Aorta (tissue), 5 donors: Measurements from ENCODE around the gene SH3RF3. TPM values are rescaled to one million over a fixed set of nuclear protein-coding genes. Genes with fewer than 3 reads are reported as not detected.

Source experiments
- ATAC-seq: fragments of 200-7000 bp; cut with Tn5 transposase; one replicate; pipeline ENCODE4 v1.9.1; 2022; ENCODE audit warnings: moderate library complexity; ENCODE audit not compliant: low FRiP score
- DNase-seq, 2 donors: peaks; one replicate each; pipeline ENCODE4 v3.0.0-alpha.2; 2020
- H3K27ac ChIP-seq, 2 donors: one replicate each; pipeline ENCODE4 v1.5.1; 2013; ENCODE audit warnings: low read length in 2 of 2, mild to moderate bottlenecking in 2 of 2, moderate library complexity in 2 of 2, control low read depth in 1 of 2, inconsistent platforms in 1 of 2, low read depth in 1 of 2
- H3K27me3 ChIP-seq, 2 donors: one replicate each; pipeline ENCODE4 v1.6.1; 2013; ENCODE audit warnings: control low read depth in 1 of 2, low read length in 1 of 2, mild to moderate bottlenecking in 1 of 2, moderate library complexity in 1 of 2; ENCODE audit not compliant: insufficient read depth in 2 of 2, control insufficient read depth in 1 of 2
- H3K36me3 ChIP-seq, 2 donors: one replicate each; pipeline ENCODE4 v1.6.1; 2013; ENCODE audit warnings: control low read depth in 1 of 2, low read length in 1 of 2, mild to moderate bottlenecking in 1 of 2; ENCODE audit not compliant: insufficient read depth in 2 of 2, control insufficient read depth in 1 of 2
- H3K4me1 ChIP-seq, 2 donors: one replicate each; pipeline ENCODE4 v1.6.1; 2013; ENCODE audit warnings: low read length in 2 of 2, control low read depth in 1 of 2, mild to moderate bottlenecking in 1 of 2, moderate library complexity in 1 of 2; ENCODE audit not compliant: insufficient read depth in 2 of 2, control insufficient read depth in 1 of 2
- H3K4me3 ChIP-seq, 2 donors: one replicate each; pipeline ENCODE4 v1.5.1; 2013; ENCODE audit warnings: low read length in 2 of 2, control low read depth in 1 of 2, mild to moderate bottlenecking in 1 of 2
- H3K9me3 ChIP-seq: one replicate; pipeline ENCODE4 v1.6.1; 2013; ENCODE audit warnings: mild to moderate bottlenecking, low read length; ENCODE audit not compliant: control insufficient read depth
- WGBS, 2 donors: extraction: QIAGEN DNeasy Blood & Tissue Kit; methylation state at CpG; one replicate each; pipeline ENCODE4 v1.1.7; 2013; 5-methylcytosine and 5-hydroxymethylcytosine counted together
- intact Hi-C, 2 donors: fragments of 100-400 bp; cut with DNase I; formaldehyde crosslinking; loops; one replicate each; pipeline versions ENCODE4 v1.14.2 to v1.15.0; 2022
- polyA plus RNA-seq, 2 donors: library from polyadenylated mRNA; stranded (reverse); fragments of 200-250 nt; gene quantifications; one replicate each; pipeline ENCODE4 v1.2.3, GENCODE V29; 2013
- total RNA-seq, 2 donors: library from RNA; stranded (reverse); fragmentation: NEBNext Ultra II Directional; extraction: Animal tissue kit (Norgen Biotek cat#: 25700); gene quantifications; one replicate each; pipeline ENCODE4 v1.2.1, GENCODE V29; 2021
- donor health status: healthy with polysubstance abuse.
- donor health status: Bipolar disorder and iron deficiency.
- donor health status: DM: no; HTN: no; CAD: no.
- donor health status: DM: no; HTN: no; CAD: no.
- donor health status: DM: yes; HTN: yes; CAD: no.

Gene SH3RF3
- total and polyA plus RNA-seq, 4 donors = 3.1 to 24.4 (median 18.0) TPM

DNA sequence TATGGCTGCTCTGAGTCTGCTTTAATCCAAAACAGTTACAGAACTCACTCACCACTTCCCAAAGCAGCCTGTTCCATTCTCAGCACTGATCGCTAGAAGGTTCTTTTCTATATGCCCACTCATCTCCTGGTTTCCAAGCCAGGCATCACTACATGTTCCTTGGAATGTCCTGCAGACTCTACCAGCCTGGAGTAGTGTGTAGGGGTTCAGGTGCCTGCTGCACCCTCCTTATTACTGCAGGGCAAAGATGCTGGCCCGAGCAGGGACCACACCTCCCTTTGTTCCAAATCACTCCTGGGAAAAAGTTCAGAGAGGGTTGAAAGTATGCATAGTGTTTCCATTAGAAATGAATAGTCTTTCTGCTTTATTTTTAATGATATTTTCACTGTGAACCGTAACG is 196.6 kb downstream of the SH3RF3 start:
- 60 to 69% methylated on average over 4 of the region's 4 CpGs for WGBS, 2 donors
- Histone ChIP-seq H3K36me3 (no peaks in the 10 kb centered on the region), H3K27me3 (no peaks in the 10 kb centered on the region), H3K9me3 (no peaks in the 10 kb centered on the region), H3K4me3 (no peak overlapping the region), H3K27ac (peak overlapping the region; percentile 69 to 76), H3K4me1 (peaks cover 4 to 9% of the 10 kb centered on the region in 2 donors)
- intact Hi-C loops = loop anchor here in 1 of 2 donors (10.0 kb wide), 1 partner anchor 159 kb away; no protein-coding TSS in a partner anchor
- DNase-seq = no peak
- no peak for ATAC-seq

DNA sequence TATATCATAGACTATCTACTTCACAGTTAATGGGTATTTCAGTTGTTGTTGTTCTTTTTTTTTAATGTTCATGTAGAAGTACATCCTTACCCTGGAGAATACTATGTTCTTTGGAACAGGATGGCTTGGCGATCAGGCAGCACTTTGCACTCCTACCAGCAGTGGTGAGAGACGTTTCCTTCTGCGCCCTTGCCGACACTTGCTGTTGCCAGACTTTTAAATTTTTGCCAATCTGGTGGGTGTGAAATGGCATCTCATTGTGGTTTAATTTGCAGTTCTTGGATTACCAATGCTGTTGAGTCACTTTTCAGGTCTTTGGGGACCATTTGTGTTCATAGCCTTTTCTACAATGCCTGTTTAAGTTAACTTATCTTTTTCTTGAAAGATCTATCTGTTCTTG is 197.3 kb downstream of the SH3RF3 start:
- 44 to 49% methylated on average over 4 of the region's 4 CpGs for WGBS, 2 donors
- Histone ChIP-seq H3K4me1 (peaks cover 4 to 9% of the 10 kb centered on the region in 2 donors), H3K27ac (no peak overlapping the region), H3K36me3 (no peaks in the 10 kb centered on the region), H3K4me3 (no peak overlapping the region), H3K9me3 (no peaks in the 10 kb centered on the region), H3K27me3 (no peaks in the 10 kb centered on the region)
- intact Hi-C loops = loop anchor here in 1 of 2 donors (2.0 to 10.0 kb wide), 2 partner anchors 112 to 158 kb away; no protein-coding TSS in a partner anchor
- DNase-seq = no peak
- no peak for ATAC-seq

DNA sequence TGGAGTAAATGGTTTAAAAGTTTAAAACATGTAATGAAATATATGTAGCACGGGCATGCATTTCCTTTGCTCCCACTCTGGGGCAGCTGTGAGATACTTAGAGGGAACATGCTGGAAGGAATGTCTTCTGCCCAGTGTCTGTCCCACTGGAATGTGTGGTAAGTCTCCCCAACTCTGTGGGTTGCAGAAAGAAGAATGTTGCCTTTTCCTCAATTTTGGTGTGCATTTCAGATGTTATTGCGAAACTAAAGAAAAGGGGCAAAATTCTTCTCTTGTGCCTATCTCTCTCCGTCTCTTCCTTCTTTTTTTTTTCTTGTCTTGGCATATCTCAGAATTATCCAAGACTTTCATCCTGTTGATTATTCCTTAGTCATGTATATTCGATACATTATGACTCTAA is 201.1 kb downstream of the SH3RF3 start:
- no peak overlapping the region for H3K27ac ChIP-seq
- H3K4me1 ChIP-seq = peaks cover 0 to 6% of the 10 kb centered on the region in 2 donors
- intact Hi-C loops = no loop called here
- H3K4me3 ChIP-seq = no peak overlapping the region
- DNase-seq = no peak
- H3K9me3 ChIP-seq = no peaks in the 10 kb centered on the region
- 92% methylated on average over 4 of the region's 4 CpGs for WGBS, 2 donors
- no peak for ATAC-seq
- no peaks in the 10 kb centered on the region for H3K36me3 ChIP-seq
- no peaks in the 10 kb centered on the region for H3K27me3 ChIP-seq

DNA sequence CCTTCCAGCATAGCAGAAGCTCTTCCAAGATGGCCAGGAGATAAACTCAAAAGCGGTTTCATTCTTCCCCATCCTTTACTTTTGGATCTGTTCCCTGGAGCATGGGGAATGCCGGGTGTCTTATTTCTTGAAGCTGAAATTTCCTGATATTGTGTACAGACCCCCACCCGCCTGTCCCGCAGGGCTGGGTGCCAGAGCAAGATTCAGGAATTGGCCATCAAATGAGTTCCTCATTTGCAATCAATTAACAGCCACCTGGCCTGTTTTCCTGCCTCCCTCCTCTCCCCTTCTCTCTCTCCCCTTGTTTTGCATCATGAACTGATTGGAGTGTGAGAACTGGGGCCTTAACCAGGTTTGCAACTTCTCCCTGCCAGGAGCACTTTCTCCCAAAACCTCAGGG is 202.1 kb downstream of the SH3RF3 start:
- Histone ChIP-seq H3K4me1 (no peaks in the 10 kb centered on the region), H3K9me3 (no peaks in the 10 kb centered on the region), H3K27me3 (no peaks in the 10 kb centered on the region), H3K36me3 (no peaks in the 10 kb centered on the region), H3K27ac (no peak overlapping the region), H3K4me3 (no peak overlapping the region)
- intact Hi-C loops = no loop called here
- WGBS, 2 donors = 89% methylated on average over 4 of the region's 4 CpGs
- no peak for ATAC-seq
- DNase-seq = no peak

DNA sequence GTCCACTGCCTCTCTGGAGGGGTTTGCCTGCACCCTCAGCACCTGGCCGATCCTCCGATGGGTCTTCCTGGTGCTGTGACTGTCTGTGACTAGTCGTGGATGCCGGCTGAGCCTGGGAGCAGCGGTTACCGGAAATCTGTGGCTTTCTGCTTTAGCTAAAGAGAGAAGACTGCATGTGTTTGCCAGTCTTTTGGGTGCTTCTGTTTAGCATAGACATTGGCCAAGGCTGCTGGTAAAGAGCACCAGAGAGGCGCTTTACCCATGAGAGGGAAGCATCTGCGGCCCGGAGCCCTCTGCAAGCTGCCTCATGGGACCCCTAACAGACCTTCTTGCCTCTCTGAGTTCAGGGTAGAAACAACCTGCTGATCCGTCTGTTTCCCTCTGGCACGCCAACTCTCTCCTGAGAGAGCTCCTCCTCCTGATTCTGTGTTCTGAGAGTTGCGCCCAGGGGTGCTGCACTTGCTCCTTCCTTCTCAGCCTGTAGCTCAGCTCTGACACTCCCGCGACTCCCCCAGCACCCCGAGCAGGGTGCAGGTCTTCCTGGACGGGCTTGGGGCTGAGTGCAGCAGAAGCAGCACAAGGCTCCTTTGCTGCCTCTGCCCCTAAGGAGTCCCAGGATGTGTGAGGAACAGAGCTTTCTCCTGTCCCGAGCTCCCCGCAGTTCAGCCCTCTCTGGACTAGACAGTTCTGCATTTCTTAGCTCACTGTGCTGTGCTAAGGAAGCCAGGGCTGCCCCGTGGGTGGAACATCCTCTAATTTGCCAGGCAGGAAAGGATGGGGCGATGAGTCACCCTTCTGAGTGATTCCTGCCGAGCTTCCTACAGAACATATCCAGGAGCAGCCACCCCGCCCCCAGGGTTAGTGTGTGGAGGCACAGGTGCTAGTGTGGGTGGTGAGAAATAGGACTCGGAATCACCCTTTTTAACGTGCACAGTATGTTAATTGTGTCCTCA is 203.2 kb downstream of the SH3RF3 start:
- H3K4me3 ChIP-seq = no peak overlapping the region
- H3K27ac ChIP-seq = no peak overlapping the region
- no peaks in the 10 kb centered on the region for H3K4me1 ChIP-seq
- intact Hi-C loops = no loop called here
- no peaks in the 10 kb centered on the region for H3K27me3 ChIP-seq
- peak; percentile 79 for ATAC-seq
- DNase-seq = peak; percentile 86 to 89
- no peaks in the 10 kb centered on the region for H3K36me3 ChIP-seq
- no peaks in the 10 kb centered on the region for H3K9me3 ChIP-seq
- 54 to 65% methylated on average over 24 of the region's 24 CpGs for WGBS, 2 donors

DNA sequence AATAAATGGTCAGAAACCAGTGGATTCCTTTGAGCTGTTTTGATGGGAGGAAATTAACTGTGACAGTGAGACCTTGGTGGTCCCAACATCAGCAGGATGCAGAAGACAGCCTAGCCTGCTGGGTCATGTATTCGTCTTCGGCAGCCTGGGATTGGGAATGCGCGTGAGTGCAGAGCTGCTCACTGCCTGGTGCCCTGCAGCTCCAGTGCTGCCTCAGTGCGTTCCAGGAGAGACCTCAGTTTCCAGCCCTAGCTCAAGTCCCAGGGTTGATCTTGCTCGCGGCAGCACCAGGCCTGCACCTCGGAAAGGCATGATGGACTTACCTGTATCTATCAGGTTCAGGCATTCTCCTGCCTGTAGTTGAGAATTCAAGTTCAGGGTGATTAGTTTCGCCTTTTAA is 203.9 kb downstream of the SH3RF3 start:
- no peak for DNase-seq
- 91 to 95% methylated on average over 9 of the region's 9 CpGs for WGBS, 2 donors

DNA sequence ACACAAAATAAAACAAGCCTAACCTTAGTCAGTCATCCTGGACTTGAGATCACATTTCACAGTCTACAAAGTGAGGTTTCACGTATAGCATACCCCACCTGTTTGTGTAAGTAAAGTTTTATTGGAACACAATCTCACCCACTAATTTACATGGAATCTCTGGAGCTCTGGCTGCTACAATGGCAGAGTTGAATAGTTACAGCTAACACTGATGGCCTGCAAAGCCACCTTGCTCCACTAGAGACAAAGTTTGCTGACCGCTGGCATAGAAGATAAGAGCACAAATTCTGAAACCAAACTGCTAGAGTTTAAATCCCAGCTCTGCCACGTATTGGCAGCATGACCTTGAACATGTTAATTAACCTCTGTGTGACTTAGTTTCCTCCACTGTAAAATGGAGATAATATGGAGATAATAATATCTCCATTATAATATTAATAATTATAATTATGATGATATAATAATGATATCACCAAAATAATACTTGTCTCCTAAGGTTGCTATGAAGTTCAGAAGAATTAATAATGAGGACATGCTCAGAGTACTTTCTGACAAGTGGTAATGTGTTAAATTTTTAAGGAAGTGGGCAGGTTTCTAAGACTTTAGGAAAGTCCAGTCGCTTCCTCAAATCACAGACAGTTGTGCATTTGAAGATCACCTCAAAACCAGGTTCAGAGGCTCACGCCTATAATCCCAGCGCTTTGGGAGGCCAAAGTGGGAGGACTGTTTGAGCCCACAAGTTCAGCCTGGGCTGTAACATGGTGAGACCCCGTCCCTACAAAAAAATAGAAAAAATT is 204.6 kb downstream of the SH3RF3 start:
- H3K4me3 ChIP-seq = no peak overlapping the region
- ATAC-seq (no peak), DNase-seq (no peak)
- intact Hi-C loops = no loop called here
- 86 to 88% methylated on average over 7 of the region's 7 CpGs for WGBS, 2 donors
- H3K9me3 ChIP-seq = no peaks in the 10 kb centered on the region
- no peak overlapping the region for H3K27ac ChIP-seq
- no peaks in the 10 kb centered on the region for H3K4me1 ChIP-seq
- H3K27me3 ChIP-seq = no peaks in the 10 kb centered on the region
- no peaks in the 10 kb centered on the region for H3K36me3 ChIP-seq

More for the DNA sequence above, 203.9 kb downstream of the SH3RF3 start:
- no peak overlapping the region for H3K4me3 ChIP-seq
- no peaks in the 10 kb centered on the region for H3K4me1 ChIP-seq
- H3K27me3 ChIP-seq = no peaks in the 10 kb centered on the region
- no peaks in the 10 kb centered on the region for H3K9me3 ChIP-seq
- no peak overlapping the region for H3K27ac ChIP-seq
- ATAC-seq = no peak
- intact Hi-C loops = no loop called here
- H3K36me3 ChIP-seq = no peaks in the 10 kb centered on the region

DNA sequence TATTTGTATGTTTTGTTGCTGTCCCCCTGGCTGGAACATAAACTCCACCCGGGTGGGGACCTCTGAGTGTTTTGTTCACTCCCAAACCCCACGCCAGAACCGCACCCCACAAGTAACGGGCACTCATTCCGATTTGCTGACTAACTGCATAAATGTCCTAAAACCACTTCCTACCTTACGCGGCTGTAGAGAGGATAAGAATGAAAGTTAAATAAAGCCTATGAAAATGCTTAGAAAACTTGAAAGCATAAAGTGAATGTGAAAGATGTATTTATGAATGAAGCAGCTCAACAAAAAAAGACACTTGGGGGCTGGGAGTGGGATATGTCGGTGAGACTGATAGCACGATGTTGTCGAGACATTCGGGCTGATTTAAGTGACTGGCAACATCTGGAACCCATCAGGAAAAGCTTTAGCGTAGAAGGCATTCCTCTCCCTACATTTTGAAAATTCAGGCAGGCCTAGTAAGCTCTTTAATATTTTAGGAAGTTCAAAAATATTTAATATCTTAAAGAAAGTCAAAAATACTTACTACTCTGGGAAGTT is 206.7 kb downstream of the SH3RF3 start:
- Histone ChIP-seq H3K4me3 (no peak overlapping the region), H3K4me1 (no peaks in the 10 kb centered on the region), H3K27ac (no peak overlapping the region), H3K9me3 (no peaks in the 10 kb centered on the region), H3K27me3 (no peaks in the 10 kb centered on the region), H3K36me3 (no peaks in the 10 kb centered on the region)
- intact Hi-C loops = no loop called here
- WGBS, 2 donors = 3% methylated on average over 12 of the region's 12 CpGs
- DNase-seq = no peak
- ATAC-seq = no peak
